NCI-H345 (cell line): ENCODE measurements around the gene TSPO.
"Not testable (repeated sequence)": the region's sequence is repeated elsewhere in the genome, so short reads cannot be mapped to it uniquely, and the experiment has no call there.

Source experiments
- DNase-seq: peaks from one replicate; lab custom pipeline; 2025; lab: John Stamatoyannopoulos, UW

TSPO gene

DNA sequence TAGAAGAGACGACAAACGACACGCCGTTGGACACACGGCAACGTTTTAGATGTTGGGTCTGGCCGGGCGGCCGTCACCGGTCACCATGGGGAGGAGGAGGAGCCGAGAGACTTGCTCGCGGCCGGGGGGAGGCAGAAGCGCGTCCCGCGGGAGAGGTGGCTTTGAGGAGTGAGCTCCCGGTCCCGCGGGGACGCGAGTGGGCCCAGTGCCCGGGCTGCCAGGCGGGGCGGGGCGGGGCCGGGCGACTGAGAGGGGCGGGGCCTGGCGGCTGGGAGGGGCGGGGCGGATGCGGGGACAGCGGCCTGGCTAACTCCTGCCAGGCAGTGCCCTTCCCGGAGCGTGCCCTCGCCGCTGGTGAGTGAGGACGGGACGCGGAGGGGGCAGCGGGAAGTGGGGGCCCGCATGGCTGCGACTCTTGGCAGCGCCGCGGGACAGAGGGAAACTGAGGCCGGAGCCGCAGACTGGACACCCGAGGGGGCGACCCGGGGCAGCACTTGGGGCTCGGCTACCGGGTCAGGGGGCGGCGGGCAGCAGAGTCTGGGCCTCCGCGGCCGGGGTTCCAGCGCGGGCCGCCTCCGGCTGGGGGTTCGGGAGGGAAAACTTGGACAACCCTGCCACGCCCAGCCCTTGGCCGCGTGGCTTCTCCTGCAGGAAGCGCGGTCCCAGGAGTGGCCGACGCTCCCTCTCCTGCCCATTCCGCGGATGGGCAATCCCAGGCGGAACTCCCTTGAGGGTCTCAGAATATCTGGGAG lies at the start of gene TSPO:
TSS of gene TSPO (plus strand) at position 309 of the 752 bp plus-strand sequence. CDS start 7,680 bp downstream, outside the sequence.
- DNase-seq: no peak

DNA sequence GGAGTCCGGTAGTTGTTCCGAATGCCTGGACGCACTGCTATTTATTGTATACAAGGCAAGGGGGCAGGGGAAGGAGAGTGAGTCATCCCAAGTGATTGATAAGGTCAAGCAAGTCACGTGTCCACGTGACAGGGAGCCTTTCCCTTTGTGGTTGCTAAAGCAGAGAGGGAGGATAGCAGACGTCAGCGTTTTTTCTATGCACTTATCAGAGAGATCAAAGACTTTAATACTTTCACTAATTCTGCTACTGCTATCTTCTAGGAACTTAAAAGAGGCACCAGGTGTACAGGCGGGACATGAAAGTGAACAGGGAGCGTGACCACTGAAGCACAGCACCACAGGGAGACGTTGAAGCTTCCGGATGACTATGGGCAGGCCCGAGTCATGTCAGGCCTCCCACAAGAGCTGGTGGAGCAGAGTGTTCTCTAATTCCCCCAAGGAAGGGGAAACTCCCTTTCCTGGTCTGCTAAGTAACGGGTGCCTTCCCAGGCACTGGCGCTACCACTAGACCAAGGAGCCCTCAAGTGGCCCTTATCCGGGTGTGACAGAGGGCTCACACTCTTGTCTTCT lies 47.2 kb upstream of the TSPO start:
- DNase-seq: not testable (repeated sequence)

DNA sequence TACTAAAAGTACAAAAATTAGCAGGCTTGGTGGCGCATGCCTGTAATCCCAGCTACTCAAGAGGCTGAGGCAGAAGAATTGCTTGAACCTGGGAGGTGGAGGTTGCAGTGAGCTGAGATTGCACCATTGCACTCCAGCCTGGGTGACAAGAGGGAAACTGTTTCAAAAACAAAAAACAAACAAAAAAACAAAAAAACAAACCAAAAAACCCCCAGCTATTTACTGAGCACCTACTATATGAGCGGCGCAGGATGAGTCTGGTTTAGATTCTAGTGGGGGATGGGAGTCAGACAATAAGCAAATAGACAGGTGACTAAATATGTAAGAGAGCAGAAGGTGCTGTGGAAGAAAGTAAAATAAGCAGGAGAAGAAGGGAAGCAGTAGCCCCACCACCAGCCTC lies 46.4 kb upstream of the TSPO start:
- not testable (repeated sequence) for DNase-seq

DNA sequence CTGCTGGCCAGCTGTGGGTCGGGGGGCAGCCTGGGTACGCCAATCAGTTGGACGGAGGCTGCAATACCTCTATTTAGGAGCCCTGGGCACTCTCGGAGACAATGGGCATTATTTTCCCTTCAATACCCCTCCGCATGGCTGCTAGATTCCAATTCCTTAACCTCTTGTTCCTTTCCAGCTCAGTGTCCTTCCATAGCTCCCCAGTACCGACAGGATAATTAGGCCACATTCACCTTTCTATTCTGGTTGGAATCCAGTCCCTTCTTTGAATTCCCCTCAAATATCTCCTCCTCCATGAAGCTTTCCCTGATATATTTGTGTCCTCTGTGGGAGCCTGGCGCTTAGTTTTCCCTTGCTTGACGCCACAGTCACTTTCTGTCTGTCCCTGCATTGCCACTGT lies 45.1 kb upstream of the TSPO start:
- no peak for DNase-seq

DNA sequence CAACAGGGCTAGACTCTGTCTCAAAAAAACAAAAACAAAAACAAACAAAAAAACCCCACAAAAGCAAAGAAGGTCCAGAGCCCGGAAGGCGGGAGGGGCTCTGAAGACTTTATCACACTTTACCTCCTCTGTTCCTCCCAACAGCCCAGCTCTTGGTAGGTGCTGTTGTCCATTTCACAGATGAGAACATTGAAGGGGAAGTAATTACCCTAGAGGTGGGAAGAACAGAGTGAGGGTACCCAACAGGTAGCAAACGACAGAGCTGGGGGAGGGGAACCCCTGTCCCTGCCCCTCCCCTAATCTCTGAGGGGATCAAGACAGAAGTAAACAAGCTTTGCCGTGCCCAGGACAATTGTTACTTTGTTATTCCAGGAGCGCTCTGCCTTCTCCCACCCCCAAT lies 41.8 kb upstream of the TSPO start:
- no peak for DNase-seq

DNA sequence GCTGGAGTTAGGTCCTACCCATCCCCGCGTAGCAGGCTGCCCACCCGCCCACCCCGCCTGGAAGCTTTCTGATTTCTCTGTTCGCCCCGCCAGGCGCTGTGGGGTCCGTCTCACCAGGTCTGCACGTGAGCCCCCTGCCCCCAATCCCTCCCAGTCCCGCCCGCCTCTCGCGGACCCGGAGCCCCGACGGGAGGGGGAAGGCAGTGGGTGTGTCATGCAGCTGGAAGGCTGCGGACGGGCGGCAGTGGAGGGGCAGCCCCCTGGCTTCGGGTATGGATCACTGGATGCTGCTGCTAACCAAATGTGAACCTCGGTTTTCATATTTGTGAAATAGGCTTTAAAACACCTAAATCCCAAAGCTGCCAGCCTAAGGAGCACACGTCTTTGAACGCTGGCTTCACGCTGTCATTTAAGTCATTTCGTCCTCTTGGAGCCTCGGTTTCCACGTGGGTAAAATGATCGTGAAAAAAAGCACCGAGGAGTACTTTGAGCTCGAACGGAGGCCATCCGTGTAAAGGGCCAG lies 41.4 kb upstream of the TSPO start:
- DNase-seq: no peak

DNA sequence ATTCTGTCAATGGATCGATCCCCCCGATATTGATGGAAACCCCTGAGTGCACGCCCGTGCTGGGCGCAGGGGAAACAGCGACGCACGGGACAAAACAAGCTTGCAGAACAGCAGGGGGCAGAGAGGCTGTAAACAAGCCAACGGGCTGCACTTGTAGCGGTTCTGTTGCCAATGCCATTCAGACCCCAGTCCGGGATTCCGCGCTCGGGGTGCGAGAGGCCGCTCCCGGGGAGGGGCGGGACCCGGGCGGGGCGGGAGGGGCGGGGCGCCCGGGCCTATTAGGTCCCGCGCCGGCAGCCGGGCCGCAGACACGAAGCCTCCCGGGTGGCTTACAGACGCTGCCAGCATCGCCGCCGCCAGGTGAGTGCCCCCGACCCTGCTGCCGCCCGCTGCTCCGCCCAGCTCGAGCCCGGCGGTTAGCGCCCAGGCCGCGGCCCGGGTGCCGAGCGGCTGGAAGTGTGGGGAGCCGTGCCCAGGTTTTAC lies 40.9 kb upstream of the TSPO start, which contains the start of gene BIK:
TSS of gene BIK (plus strand) at position 307 of the 483 bp plus-strand sequence. CDS start 13,273 bp downstream, outside the sequence.
- peak; percentile 39 for DNase-seq

DNA sequence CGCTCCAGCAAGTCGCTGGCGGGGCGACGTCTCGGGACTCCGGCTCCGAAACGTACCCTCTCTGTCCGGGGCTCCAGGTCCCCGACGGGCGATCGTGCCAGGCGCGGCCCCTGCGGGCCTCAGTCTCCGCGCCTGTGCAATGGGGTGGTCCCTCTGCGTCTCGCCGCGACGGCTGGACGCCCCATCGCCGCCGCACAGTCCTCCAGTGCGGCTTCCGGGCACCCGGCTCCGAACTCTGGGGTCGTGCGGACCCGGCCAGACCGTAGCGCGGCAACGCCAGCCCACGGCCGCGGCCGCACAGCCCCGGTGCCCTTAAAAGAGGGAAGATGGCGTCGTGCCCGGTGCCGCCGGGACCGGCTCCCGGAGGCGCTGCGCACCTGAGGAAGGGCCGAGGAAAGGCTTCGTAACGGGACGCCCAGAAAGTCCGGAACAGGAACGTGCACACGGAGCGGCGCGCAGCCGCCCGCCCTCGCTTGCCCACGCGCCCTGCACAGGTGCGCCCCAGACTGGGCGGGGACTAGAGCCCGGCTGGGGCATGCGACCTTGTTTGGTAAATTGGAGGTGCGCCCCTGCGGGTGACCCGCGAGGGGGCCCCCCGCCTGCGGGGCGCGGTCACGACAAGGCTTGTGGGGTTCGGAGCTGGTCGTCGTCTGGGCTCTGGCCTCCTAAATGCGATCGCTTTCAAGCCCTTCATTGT lies 40.3 kb upstream of the TSPO start:
- peak; percentile 33 for DNase-seq

DNA sequence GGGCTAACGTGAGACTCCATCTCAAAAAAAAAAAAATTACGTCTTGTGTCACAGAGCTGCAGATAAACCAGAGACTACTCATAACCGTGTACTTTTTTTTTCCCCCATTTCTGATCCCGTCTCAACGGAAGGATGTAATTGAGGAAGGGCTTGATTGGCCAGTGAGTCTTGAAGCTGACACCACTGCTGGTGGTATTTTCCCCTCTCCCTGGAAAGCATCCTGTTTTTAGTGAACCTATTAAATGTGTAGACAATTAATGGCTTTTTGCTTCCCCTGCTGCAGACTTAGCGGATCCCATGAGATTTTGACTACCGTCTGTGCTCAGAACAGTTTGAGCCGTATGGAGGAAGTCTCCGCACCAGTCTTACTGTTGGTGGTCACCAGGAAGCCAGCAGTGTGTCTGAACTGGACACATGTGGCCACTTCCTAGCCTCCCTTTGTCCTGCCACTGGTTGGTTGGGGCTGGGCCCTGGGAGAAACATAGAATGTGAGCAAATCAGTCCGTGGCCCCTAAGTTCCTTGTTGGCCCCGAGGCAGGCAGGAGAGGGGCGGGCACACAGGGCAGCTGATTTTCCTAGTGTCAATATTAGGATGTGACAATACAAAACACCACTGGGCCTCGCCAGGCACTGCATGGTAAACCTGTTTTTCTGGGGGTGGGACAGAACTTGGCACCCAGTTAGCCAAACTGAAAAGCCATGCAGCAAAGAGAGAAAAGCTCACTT lies 37.7 kb upstream of the TSPO start:
- DNase-seq: peak; percentile 41

DNA sequence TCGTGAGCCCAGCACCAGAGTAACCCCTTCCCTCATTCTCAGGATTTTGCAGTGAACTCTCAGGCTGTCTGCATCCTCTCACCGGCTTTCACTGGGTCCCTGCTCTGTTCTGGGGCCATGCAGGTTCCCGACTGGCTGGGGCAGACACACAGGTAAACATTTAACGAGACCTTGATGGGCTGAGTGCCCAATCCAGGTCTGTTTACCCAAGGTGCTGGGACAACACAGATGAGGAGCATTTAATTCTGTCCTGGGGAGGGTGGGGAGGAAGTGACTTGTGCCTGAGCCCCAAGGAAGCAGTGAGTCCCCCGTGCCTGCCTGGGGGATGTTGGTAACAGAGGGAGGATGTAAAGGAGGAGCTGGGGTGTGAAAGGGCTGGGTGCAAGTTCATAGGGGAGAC lies 36.4 kb upstream of the TSPO start:
- DNase-seq: peak; percentile 61

DNA sequence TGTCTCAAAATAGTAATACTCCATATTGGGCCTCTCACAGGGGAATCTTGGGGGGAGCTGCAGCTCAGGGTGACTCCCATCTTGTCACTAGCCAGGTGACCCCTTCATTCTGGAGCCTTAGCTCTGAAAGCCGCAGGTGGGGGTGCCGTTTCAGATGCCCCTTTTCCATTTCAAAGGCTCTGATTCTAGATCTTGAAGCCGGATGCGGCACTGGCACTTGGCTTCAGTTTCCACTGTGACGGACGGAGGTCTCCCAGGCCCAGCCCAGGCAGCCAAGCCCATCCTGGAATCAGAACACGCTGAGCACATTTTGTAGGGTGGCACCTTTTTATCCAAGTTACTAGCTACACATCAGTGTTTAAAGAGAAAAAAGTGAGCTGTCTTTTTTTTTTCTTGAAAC lies 34.4 kb upstream of the TSPO start:
- no peak for DNase-seq

DNA sequence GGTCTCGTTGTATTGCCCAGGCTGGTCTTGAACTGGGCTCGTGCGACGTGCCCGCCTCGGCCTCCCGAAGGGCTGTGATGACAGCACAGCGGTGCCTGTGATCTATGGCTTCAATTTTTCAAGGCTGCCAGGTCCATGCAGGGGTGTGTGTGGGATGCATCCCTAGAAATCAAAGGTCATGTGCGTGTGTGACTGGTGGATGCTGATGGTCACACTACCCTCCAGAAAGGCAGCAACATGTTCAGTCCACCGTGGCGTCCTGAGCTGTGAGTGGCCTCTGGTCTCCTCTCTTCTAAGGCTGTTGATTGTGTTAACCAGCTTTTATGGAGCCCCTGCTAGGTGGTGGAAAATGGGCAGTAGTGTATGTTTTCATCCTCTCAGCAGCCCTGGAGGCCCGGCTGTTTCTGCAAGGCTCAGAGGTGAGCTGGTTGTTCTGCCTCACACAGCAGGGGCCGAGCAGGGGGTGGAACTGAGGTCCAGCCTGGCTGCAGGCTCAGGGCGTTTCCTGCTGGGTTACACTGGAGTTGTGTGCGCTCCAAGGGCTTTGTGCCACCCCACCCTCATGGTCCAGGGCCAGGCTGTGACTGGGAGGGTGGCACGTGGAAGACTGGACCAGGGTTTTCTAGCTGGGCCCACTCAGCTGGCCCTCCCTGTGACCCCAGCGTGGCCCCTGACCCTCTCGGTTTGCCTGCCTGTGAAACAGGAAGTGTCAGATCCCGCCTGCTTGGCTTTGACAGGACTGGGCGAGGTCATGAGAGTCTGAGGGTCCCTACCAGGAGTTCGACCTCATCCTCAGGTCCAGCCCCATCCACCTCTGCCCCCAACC lies 33.1 kb upstream of the TSPO start:
- no peak for DNase-seq

DNA sequence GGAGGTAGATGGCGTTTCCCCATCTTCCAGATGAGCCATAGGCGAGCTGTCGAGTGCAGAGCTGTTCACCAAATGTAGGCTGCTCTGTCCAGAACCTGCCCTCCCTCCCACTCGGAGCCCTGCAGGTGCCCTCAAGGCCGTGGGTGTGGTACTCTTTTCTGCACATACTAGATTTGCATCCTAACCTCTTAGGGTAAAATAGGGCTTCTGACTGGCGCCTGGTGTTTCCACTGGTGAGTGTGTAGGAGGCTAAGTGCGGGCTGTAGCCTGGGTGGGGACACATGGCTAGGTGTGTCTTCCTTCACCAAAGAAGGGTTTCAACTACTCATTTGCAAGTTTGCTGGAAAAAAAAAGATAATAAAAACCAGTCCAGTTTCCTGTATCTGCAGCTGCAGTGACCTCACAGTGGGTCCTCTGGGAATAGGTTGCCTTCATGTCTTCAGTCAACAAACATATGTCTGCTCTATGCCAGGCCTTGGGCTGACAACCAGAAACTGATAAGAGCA lies 32.4 kb upstream of the TSPO start:
- DNase-seq: peak; percentile 47

DNA sequence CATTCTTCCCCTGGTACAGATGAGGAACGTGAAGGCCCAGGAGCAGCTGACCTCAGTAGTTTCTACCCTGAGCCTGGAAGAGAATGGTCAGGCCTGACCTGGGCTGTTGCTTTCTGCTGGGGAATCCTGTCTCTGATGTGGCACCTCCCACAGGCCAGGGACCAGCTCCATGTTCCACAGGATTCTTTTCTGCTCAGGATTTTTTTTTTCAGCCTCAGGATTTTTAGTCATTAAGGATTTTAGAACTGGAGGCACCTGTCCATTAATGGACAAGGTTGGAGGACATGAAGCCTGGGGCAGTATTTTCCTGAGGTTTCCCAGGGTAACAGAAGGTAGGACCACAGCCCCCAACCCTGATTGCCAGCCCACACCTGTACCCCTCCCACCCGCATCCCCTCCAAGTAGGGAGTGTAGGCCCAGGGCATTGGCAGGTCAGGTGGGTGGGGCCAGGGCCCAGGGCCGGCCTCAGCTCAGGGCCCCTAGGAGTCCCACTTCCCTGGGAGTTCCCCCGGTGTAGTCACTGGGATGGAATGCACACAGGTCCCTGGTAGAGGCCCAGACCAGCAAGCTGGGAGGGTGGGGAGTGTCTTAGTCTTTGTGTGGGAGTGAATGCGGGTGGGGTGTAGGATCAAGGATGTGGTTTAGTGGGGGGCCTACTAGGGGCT lies 24.7 kb upstream of the TSPO start:
- DNase-seq: no peak

DNA sequence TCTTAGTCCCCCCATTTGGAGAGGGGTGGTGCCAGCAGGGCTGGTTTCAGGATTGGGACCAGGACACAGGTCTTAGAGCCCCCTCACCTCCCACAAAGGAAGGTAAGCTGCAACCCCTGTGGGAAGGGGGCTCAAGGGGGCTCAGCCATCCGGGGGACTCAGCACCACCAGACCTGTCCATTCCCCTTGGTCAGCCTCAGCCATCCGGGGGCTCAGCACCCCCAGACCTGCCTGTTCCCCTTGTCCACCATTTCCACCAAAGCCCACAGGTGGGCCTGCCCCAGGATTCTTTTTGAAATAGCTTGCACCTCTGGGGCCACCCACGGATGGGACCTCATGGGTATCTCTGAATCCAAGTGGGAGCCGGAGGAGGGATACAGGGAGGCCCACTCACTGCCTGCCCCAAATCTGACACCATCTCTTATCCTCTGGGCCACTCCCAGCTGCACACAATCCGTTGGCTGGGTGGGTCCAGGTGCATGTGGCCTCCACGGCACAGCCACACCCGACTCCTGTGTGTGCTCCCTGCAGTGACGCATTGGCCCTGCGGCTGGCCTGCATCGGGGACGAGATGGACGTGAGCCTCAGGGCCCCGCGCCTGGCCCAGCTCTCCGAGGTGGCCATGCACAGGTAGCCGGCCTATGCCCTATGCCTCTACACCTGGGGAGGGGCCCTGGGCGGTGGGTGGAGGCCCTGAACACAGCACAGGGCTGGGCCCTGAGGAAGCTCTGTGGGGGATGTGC lies 24.0 kb upstream of the TSPO start:
- no peak for DNase-seq

DNA sequence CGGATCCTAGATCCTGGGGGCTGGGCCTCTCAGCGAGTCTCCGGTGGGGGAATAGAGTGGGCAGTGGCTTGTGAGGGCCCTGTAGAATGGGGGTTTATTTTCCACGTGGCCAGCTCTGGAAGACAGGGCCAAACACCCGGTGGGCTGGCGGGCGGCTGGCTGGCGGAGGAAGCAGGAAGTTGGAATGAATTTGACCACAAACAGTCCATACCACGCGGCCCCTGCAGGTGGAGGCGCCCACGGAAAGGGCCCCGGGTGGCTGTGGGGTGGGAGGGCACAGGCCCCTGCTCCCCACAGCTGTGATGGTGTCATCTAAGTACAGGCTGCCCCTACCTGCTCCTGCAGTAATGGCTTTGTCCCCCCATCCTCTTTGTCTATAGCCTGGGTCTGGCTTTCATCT lies 23.2 kb upstream of the TSPO start:
- no peak for DNase-seq

DNA sequence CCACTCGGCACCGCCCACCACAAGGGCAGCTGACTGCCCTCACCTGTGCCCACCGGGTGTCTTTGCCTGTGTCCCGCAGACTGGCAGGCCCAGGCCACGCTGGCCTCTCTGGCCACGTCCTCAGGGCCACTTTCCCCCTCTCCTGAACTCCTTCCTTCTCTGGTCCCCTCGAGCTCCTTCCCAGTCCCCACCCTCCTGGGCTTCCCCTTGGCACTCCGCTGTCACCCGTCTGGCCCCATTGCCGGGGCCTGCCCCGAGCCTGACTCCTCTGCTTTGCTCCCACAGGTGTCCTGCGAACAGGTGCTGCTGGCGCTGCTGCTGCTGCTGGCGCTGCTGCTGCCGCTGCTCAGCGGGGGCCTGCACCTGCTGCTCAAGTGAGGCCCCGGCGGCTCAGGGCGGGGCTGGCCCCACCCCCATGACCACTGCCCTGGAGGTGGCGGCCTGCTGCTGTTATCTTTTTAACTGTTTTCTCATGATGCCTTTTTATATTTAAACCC lies 22.4 kb upstream of the TSPO start:
- peak; percentile 80 for DNase-seq

DNA sequence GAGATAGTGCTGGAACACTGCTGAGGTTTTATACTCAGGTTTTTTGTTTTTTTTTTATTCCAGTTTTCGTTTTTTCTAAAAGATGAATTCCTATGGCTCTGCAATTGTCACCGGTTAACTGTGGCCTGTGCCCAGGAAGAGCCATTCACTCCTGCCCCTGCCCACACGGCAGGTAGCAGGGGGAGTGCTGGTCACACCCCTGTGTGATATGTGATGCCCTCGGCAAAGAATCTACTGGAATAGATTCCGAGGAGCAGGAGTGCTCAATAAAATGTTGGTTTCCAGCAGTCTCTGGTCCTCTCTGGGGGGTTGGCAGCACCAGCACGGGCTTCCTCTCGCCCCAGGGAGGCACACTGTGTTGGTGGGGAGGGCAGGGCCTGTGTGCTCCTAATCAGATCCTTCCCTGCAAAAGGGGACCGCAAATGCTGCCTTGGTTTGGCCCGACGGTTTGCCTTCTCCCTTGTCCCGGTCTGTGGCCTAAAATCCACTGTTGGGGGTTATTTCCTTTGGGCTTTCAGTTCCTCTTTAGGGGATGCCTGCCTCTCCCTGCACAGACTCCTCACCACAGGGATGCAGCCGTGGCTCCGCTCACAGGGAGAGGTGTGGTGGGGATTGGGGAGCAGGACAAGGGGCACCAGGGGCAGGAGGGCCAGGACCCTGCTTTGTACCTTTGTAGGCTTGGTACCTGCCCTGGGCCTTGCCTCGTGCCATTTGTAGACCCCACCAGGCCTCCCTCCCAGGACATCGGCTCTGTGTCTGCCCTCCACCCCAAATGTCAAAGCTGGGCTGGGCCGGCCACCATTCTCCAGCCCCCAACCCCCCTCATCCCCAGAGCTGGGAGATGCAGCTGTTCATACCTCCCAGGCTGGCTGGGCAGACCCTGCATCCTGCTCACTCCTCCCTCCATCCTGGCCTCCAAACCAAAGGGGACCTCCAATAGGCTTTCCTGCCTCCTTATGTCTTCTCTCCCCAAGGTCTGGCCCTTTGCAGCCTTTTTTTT lies 21.6 kb upstream of the TSPO start:
- peak; percentile 34 for DNase-seq
